Mesenchymal stem cell (in vitro differentiated cells and primary cell): ENCODE measurements around the gene SLC35F1.

ENCODE experiments used
- DNase-seq: peaks from one replicate; pipeline ENCODE4 v3.0.0-alpha.2; 2013
- H2AFZ ChIP-seq: one replicate; pipeline ENCODE4 v1.6.1; 2013; ENCODE audit warnings: low read depth, mild to moderate bottlenecking, control low read depth, inconsistent platforms, low read length, moderate library complexity
- H2AK5ac ChIP-seq: 2 replicates; pipeline ENCODE4 v1.6.1; 2013; ENCODE audit warnings: low read length, moderate library complexity, mild to moderate bottlenecking, inconsistent platforms; ENCODE audit not compliant: severe bottlenecking
- H2BK120ac ChIP-seq: one replicate; pipeline ENCODE4 v1.6.1; 2013; ENCODE audit warnings: low read depth, mild to moderate bottlenecking, inconsistent platforms, low read length, moderate library complexity
- H2BK12ac ChIP-seq, 2 experiments: one replicate each; pipeline ENCODE4 v1.6.1; 2013; ENCODE audit warnings: inconsistent platforms in 2 of 2, low read length in 2 of 2, mild to moderate bottlenecking in 2 of 2, moderate library complexity in 2 of 2, control low read depth in 1 of 2
- H2BK15ac ChIP-seq: one replicate; pipeline ENCODE4 v1.6.1; 2013; ENCODE audit warnings: mild to moderate bottlenecking, low read depth, inconsistent platforms; ENCODE audit not compliant: poor library complexity, severe bottlenecking
- H2BK5ac ChIP-seq: 2 replicates; pipeline ENCODE4 v1.6.1; 2013; ENCODE audit warnings: low read depth, mild to moderate bottlenecking, low read length, control low read depth, inconsistent platforms; ENCODE audit not compliant: poor library complexity, severe bottlenecking
- H3K14ac ChIP-seq, 2 experiments: one replicate each; pipeline ENCODE4 v1.6.1; 2013; ENCODE audit warnings: inconsistent platforms in 2 of 2, low read length in 2 of 2, control low read depth in 1 of 2, mild to moderate bottlenecking in 1 of 2, moderate library complexity in 1 of 2
- H3K18ac ChIP-seq, 2 experiments: one replicate each; pipeline ENCODE4 v1.6.1; 2013; ENCODE audit warnings: inconsistent platforms in 2 of 2, low read length in 2 of 2, control low read depth in 1 of 2, low read depth in 1 of 2, mild to moderate bottlenecking in 1 of 2
- H3K23ac ChIP-seq, 2 experiments: one replicate each; pipeline ENCODE4 v1.6.1; 2013; ENCODE audit warnings: inconsistent platforms in 2 of 2, low read length in 2 of 2, mild to moderate bottlenecking in 2 of 2, moderate library complexity in 2 of 2, control low read depth in 1 of 2
- H3K27ac ChIP-seq: 2 replicates; pipeline ENCODE4 v1.5.1; 2013; ENCODE audit warnings: mild to moderate bottlenecking, moderate library complexity, low read length, control low read depth, inconsistent platforms; ENCODE audit not compliant: poor library complexity, severe bottlenecking
- H3K27me3 ChIP-seq, 2 experiments: 2 replicates each; pipeline versions ENCODE4 v1.6.1 to v1.7.0; 2013; ENCODE audit warnings: low read length in 2 of 2, mild to moderate bottlenecking in 2 of 2, moderate library complexity in 2 of 2, control low read depth in 1 of 2, inconsistent platforms in 1 of 2; ENCODE audit not compliant: control insufficient read depth in 1 of 2, insufficient read depth in 1 of 2
- H3K36me3 ChIP-seq, 2 experiments: 2 replicates each; pipeline versions ENCODE4 v1.6.1 to v1.7.0; 2013; ENCODE audit warnings: low read length in 2 of 2, control low read depth in 1 of 2, inconsistent platforms in 1 of 2, low read depth in 1 of 2, mild to moderate bottlenecking in 1 of 2; ENCODE audit not compliant: insufficient read depth in 2 of 2, control insufficient read depth in 1 of 2
- H3K4ac ChIP-seq, 2 experiments: one replicate each; pipeline ENCODE4 v1.6.1; 2013; ENCODE audit warnings: inconsistent platforms in 2 of 2, low read length in 2 of 2, mild to moderate bottlenecking in 2 of 2, moderate library complexity in 2 of 2, control low read depth in 1 of 2, low read depth in 1 of 2
- H3K4me1 ChIP-seq: 2 replicates; pipeline ENCODE4 v1.6.1; 2013; ENCODE audit warnings: low read depth, low read length, control low read depth; ENCODE audit not compliant: control insufficient read depth, insufficient read depth
- H3K4me2 ChIP-seq: 2 replicates; pipeline ENCODE4 v1.6.1; 2013; ENCODE audit warnings: low read length, mild to moderate bottlenecking, inconsistent platforms; ENCODE audit not compliant: poor library complexity, severe bottlenecking
- H3K4me3 ChIP-seq, 2 experiments: 2 replicates each; pipeline versions ENCODE4 v1.5.1 to v1.7.0; 2013; ENCODE audit warnings: low read length in 2 of 2, mild to moderate bottlenecking in 2 of 2, control low read depth in 1 of 2, low read depth in 1 of 2; ENCODE audit not compliant: insufficient read depth in 1 of 2
- H3K79me1 ChIP-seq: replicated peaks from 2 replicates; pipeline ENCODE4 v1.6.1; 2013; ENCODE audit warnings: mild to moderate bottlenecking, control low read depth, low read length, inconsistent platforms; ENCODE audit not compliant: poor library complexity, severe bottlenecking
- H3K9ac ChIP-seq: 2 replicates; pipeline ENCODE4 v1.7.0; 2013; ENCODE audit warnings: mild to moderate bottlenecking, low read length, moderate library complexity
- H3K9me3 ChIP-seq: 2 replicates; pipeline ENCODE4 v1.7.0; 2013; ENCODE audit warnings: mild to moderate bottlenecking, low read length; ENCODE audit not compliant: control insufficient read depth
- H4K8ac ChIP-seq: one replicate; pipeline ENCODE4 v1.6.1; 2013; ENCODE audit warnings: inconsistent platforms, mild to moderate bottlenecking, low read length, moderate library complexity
- H4K91ac ChIP-seq: one replicate; pipeline ENCODE4 v1.6.1; 2013; ENCODE audit warnings: mild to moderate bottlenecking, low read length, inconsistent platforms
- WGBS: methylation state at CpG from one replicate; pipeline ENCODE4 v1.1.7; 2013; ENCODE audit warnings: mixed read lengths; 5-methylcytosine and 5-hydroxymethylcytosine counted together

SLC35F1 gene

DNA sequence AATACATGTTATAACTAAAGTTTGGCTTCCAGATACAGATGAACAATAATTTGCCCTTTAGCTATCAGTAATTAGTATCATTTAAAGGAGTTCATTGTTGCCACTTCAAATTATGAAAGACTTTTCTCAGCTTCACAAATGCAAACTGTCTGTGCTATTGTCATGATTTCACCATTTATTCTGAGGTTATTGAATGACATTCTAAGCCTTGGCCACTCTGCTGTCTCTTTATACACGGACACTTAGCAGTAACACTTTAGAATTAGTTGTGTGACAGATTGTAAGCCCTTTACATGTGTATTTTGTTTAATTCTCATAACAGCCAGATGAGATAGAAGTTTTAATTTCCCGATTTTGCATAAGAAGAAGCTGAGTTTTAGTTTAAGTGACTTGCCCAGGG lies 176.6 kb downstream of the SLC35F1 start:
- Histone ChIP-seq H3K18ac (no peak overlapping the region), H3K9me3 (no peaks in the 10 kb centered on the region), H3K27ac (no peak overlapping the region), H3K4me3 (no peak overlapping the region), H3K27me3 (no peaks in the 10 kb centered on the region), H3K36me3 (no peaks in the 10 kb centered on the region), H4K8ac (no peak overlapping the region), H2AFZ (no peak overlapping the region), H3K4me2 (no peak overlapping the region), H3K79me1 (no peaks in the 10 kb centered on the region), H2BK120ac (no peak overlapping the region), H2BK15ac (no peak overlapping the region), H3K9ac (no peak overlapping the region), H2AK5ac (no peak overlapping the region), H3K14ac (no peak overlapping the region), H2BK12ac (no peak overlapping the region), H3K4ac (no peak overlapping the region), H3K4me1 (no peaks in the 10 kb centered on the region), H2BK5ac (no peak overlapping the region), H4K91ac (no peak overlapping the region), H3K23ac (no peak overlapping the region)
- no peak for DNase-seq
- 60% methylated on average over 1 of the region's 2 CpGs for WGBS

DNA sequence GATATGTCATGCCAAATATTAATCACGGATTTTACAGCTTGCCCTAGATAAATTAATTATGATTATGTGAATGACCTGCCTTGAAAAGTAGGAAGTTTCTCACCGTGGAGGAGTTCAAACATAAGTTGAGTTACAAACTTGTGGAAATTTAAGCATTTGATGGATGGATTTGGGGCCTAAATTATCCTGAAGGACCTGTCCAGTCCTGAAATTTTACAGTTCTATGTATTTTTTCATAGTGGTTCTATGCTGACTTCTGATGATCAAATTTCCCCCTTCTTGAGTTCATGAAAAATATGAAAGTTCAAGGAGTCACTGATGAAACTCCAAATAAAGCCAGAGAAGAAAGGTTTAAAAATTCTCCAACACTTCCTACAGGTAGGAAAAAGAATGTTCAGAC lies 178.6 kb downstream of the SLC35F1 start:
- Histone ChIP-seq H3K23ac (no peak overlapping the region), H3K4me1 (no peaks in the 10 kb centered on the region), H3K9ac (no peak overlapping the region), H2BK120ac (no peak overlapping the region), H3K9me3 (no peaks in the 10 kb centered on the region), H3K18ac (no peak overlapping the region), H3K36me3 (no peaks in the 10 kb centered on the region), H3K4me3 (no peak overlapping the region), H3K79me1 (no peaks in the 10 kb centered on the region), H2BK12ac (no peak overlapping the region), H3K27ac (no peak overlapping the region), H2BK5ac (no peak overlapping the region), H3K4me2 (no peak overlapping the region), H2AK5ac (no peak overlapping the region), H3K4ac (no peak overlapping the region), H3K14ac (no peak overlapping the region), H3K27me3 (no peaks in the 10 kb centered on the region), H2AFZ (no peak overlapping the region), H2BK15ac (no peak overlapping the region), H4K91ac (no peak overlapping the region), H4K8ac (no peak overlapping the region)
- 61% methylated on average over 2 of the region's 2 CpGs for WGBS
- DNase-seq, result no peak

DNA sequence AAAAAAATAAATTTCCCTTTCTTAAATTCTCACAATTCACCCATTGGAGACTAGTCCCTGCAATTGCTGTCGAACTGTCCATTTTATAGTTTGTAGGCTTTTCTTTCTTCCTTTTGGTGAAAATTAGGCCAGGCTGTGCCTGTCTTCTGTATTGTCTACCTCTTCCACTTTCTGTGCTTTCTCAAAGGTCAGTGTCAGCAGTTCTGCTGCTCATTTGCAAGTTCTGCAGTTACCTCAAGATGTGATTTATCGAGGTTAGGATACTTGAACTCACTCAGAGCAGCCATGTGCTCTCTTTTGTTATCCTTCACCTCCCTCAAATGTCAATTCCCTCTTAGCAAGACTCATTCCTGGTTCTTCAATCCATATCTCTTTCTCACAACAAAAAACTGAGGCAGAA lies 179.1 kb downstream of the SLC35F1 start:
- H3K23ac ChIP-seq, result no peak overlapping the region
- H4K8ac ChIP-seq, result no peak overlapping the region
- H2BK12ac ChIP-seq, result no peak overlapping the region
- no peak overlapping the region for H3K18ac ChIP-seq
- H4K91ac ChIP-seq, result no peak overlapping the region
- no peak overlapping the region for H3K4me3 ChIP-seq
- H3K4ac ChIP-seq, result no peak overlapping the region
- no peak overlapping the region for H3K9ac ChIP-seq
- peaks cover 1% of the 10 kb centered on the region for H3K9me3 ChIP-seq
- WGBS, result 54% methylated on average over 2 of the region's 2 CpGs
- no peaks in the 10 kb centered on the region for H3K79me1 ChIP-seq
- H2AFZ ChIP-seq, result no peak overlapping the region
- no peak overlapping the region for H2BK15ac ChIP-seq
- H3K14ac ChIP-seq, result no peak overlapping the region
- H2BK120ac ChIP-seq, result no peak overlapping the region
- H3K4me1 ChIP-seq, result no peaks in the 10 kb centered on the region
- no peak overlapping the region for H3K4me2 ChIP-seq
- no peaks in the 10 kb centered on the region for H3K27me3 ChIP-seq
- H2BK5ac ChIP-seq, result no peak overlapping the region
- no peak overlapping the region for H2AK5ac ChIP-seq
- no peaks in the 10 kb centered on the region for H3K36me3 ChIP-seq
- H3K27ac ChIP-seq, result no peak overlapping the region
- no peak for DNase-seq

DNA sequence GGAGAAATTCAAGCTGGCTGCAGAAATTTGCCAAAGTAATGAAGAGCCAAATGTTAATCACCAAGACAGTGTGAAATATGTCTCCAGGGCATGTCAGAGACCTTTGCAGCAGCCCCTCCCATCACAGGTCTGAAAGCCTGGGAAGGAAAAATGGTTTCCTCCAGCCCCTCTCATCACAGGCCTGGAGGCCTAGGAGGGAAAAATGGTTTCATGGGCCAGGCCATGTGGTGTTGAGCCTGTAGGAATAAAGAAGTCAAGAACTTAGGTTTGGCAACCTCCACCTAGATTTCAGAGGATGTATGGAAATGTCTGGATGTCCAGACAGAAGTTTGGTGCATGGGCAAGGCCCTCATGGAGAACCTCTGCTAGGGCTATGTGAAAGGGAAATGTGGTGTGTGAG lies 185.0 kb downstream of the SLC35F1 start:
- Histone ChIP-seq H2AK5ac (no peak overlapping the region), H3K18ac (no peak overlapping the region), H3K9me3 (peaks cover 8% of the 10 kb centered on the region), H3K27ac (no peak overlapping the region), H3K23ac (no peak overlapping the region), H3K4me3 (no peak overlapping the region), H4K91ac (no peak overlapping the region), H4K8ac (no peak overlapping the region), H3K4me1 (no peaks in the 10 kb centered on the region), H3K14ac (no peak overlapping the region), H3K4me2 (no peak overlapping the region), H2BK5ac (no peak overlapping the region), H2BK12ac (no peak overlapping the region), H2BK120ac (no peak overlapping the region), H3K9ac (no peak overlapping the region), H3K27me3 (no peaks in the 10 kb centered on the region), H2BK15ac (no peak overlapping the region), H3K79me1 (no peaks in the 10 kb centered on the region), H2AFZ (no peak overlapping the region), H3K36me3 (no peaks in the 10 kb centered on the region), H3K4ac (no peak overlapping the region)
- DNase-seq, result no peak
